ENCODE data around the gene NINJ2. TPM values are rescaled to one million over a fixed set of nuclear protein-coding genes. Genes with fewer than 3 reads are reported as not detected.

The NINJ2 gene
- total and polyA plus RNA-seq, 4 donors, result 5.8 to 28.4 (median 14.3) TPM

DNA sequence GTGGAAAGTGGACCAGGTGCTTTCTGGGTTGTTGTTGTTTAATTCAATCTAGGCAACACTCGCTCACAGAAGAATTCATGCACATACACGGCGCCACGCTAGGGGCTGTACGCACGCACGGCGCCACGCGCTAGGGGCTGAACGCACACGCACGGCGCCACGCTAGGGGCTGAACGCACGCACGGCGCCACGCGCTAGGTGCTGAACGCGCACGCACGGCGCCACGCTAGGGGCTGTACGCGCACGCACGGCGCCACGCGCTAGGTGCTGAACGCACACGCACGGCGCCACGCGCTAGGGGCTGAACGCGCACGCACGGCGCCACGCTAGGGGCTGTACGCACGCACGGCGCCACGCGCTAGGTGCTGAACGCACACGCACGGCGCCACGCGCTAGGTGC is 54.3 kb downstream of the NINJ2 start:
- WGBS, 2 donors, result 95 to 99% methylated on average over 58 of the region's 58 CpGs
- no peak for DNase-seq
- Histone ChIP-seq H3K9me3 (ENCODE audit: control insufficient read depth in 4 of 4, insufficient read depth in 3 of 4, low read length in 3 of 4) (no peaks in the 10 kb centered on the region), H3K9ac (ENCODE audit: insufficient read depth in 1 of 2, low read length in 2 of 2) (no peak overlapping the region), H3K36me3 (ENCODE audit: control insufficient read depth in 4 of 4, insufficient read depth in 4 of 4, low read length in 4 of 4) (no peaks in the 10 kb centered on the region), H3K27ac (ENCODE audit: low read depth in 1 of 2, low read length in 1 of 2) (no peak overlapping the region), H3K4me1 (ENCODE audit: control insufficient read depth in 5 of 5, insufficient read depth in 5 of 5, low read length in 5 of 5) (peaks cover 6 to 20% (median 15%) of the 10 kb centered on the region in 5 donors), H3K4me3 (no peak overlapping the region), H3K27me3 (ENCODE audit: control insufficient read depth in 3 of 3, insufficient read depth in 3 of 3, low read length in 2 of 3) (no peaks in the 10 kb centered on the region)
- TF ChIP-seq, protein P1, sequence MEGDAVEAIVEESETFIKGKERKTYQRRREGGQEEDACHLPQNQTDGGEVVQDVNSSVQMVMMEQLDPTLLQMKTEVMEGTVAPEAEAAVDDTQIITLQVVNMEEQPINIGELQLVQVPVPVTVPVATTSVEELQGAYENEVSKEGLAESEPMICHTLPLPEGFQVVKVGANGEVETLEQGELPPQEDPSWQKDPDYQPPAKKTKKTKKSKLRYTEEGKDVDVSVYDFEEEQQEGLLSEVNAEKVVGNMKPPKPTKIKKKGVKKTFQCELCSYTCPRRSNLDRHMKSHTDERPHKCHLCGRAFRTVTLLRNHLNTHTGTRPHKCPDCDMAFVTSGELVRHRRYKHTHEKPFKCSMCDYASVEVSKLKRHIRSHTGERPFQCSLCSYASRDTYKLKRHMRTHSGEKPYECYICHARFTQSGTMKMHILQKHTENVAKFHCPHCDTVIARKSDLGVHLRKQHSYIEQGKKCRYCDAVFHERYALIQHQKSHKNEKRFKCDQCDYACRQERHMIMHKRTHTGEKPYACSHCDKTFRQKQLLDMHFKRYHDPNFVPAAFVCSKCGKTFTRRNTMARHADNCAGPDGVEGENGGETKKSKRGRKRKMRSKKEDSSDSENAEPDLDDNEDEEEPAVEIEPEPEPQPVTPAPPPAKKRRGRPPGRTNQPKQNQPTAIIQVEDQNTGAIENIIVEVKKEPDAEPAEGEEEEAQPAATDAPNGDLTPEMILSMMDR (IDR thresholded peaks at IDR 0.05; ENCODE audit: control extremely low read depth, extremely low read depth), result no peak
- ATAC-seq (ENCODE audit: insufficient read depth, low FRiP score), result no peak

DNA sequence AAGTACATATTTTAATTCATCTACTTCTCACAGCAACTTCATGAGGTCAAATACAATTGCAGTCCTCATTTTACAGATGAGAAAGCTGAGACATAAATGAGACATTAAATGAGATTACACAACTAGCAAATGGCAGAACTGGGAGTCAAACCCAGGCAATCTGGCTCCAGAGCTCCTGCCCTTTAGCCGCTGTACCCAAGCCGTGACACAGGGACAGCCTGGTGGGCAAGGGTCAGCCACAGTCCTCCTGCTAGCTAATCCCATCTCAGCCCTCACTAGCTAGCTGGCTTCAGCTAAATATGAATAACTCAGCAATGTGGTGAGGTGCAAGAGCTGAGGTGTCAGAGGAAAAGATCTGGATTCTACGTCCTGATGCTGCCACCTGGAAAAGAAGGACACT is 54.8 kb downstream of the NINJ2 start:
- TF ChIP-seq, protein P1 (IDR thresholded peaks at IDR 0.05; ENCODE audit: control extremely low read depth, extremely low read depth), result no peak
- Histone ChIP-seq H3K9me3 (ENCODE audit: control insufficient read depth in 4 of 4, insufficient read depth in 3 of 4, low read length in 3 of 4) (no peaks in the 10 kb centered on the region), H3K27ac (ENCODE audit: low read depth in 1 of 2, low read length in 1 of 2) (peak overlapping the region in 1 of 2 donors; percentile 43)

DNA sequence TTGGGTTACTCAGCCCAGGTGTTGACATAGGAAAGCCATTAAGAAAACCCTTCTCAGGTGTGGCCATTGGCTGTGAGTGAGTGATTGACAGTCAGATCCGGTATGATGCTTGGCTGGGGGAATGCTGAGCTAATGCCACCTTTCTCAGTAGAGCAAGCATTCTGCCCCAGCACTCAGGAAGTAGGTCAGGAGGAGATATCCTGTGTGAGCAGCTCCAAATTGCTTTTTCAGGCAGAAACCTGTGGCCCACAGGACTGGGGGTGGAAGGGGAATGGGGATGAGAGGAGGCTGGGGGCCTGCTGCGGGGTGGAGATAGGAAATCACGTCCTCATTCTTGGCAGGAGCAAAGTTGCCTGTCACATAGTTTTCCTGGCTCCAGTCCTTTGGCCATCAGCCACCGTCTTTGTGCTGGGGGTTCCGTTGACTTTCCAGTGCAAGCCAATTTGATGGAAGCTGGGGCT is 55.7 kb downstream of the NINJ2 start:
- no peaks in the 10 kb centered on the region for H3K9me3 ChIP-seq (ENCODE audit: control insufficient read depth in 4 of 4, insufficient read depth in 3 of 4, low read length in 3 of 4)
- peak; percentile 59 for ATAC-seq (ENCODE audit: insufficient read depth, low FRiP score)
- WGBS, 2 donors, result 13 to 17% methylated on average over 5 of the region's 5 CpGs

More for the DNA sequence above, 54.8 kb downstream of the NINJ2 start:
- Histone ChIP-seq H3K4me1 (ENCODE audit: control insufficient read depth in 5 of 5, insufficient read depth in 5 of 5, low read length in 5 of 5) (peaks cover 6 to 20% (median 15%) of the 10 kb centered on the region in 5 donors), H3K36me3 (ENCODE audit: control insufficient read depth in 4 of 4, insufficient read depth in 4 of 4, low read length in 4 of 4) (no peaks in the 10 kb centered on the region), H3K9ac (ENCODE audit: insufficient read depth in 1 of 2, low read length in 2 of 2) (peak overlapping the region in 1 of 2 donors; percentile 13), H3K27me3 (ENCODE audit: control insufficient read depth in 3 of 3, insufficient read depth in 3 of 3, low read length in 2 of 3) (no peaks in the 10 kb centered on the region), H3K4me3 (no peak overlapping the region)
- no peak for DNase-seq
- 87 to 96% methylated on average over 3 of the region's 3 CpGs for WGBS, 2 donors
- ATAC-seq (ENCODE audit: insufficient read depth, low FRiP score), result no peak

More for the DNA sequence above, 55.7 kb downstream of the NINJ2 start:
- Histone ChIP-seq H3K27ac (ENCODE audit: low read depth in 1 of 2, low read length in 1 of 2) (peak overlapping the region; percentile 26 to 52), H3K4me3 (no peak overlapping the region), H3K9ac (ENCODE audit: insufficient read depth in 1 of 2, low read length in 2 of 2) (no peak overlapping the region), H3K27me3 (ENCODE audit: control insufficient read depth in 3 of 3, insufficient read depth in 3 of 3, low read length in 2 of 3) (no peaks in the 10 kb centered on the region), H3K4me1 (ENCODE audit: control insufficient read depth in 5 of 5, insufficient read depth in 5 of 5, low read length in 5 of 5) (peaks cover 6 to 20% (median 15%) of the 10 kb centered on the region in 5 donors), H3K36me3 (ENCODE audit: control insufficient read depth in 4 of 4, insufficient read depth in 4 of 4, low read length in 4 of 4) (no peaks in the 10 kb centered on the region)
- TF ChIP-seq, protein P1 (IDR thresholded peaks at IDR 0.05; ENCODE audit: control extremely low read depth, extremely low read depth), result no peak
- DNase-seq, result peak; percentile 85 to 95 (median 92)

Measured in lung (tissue), 12 donors.